ENCODE measurements around the gene CLIP2.

CLIP2 gene

DNA sequence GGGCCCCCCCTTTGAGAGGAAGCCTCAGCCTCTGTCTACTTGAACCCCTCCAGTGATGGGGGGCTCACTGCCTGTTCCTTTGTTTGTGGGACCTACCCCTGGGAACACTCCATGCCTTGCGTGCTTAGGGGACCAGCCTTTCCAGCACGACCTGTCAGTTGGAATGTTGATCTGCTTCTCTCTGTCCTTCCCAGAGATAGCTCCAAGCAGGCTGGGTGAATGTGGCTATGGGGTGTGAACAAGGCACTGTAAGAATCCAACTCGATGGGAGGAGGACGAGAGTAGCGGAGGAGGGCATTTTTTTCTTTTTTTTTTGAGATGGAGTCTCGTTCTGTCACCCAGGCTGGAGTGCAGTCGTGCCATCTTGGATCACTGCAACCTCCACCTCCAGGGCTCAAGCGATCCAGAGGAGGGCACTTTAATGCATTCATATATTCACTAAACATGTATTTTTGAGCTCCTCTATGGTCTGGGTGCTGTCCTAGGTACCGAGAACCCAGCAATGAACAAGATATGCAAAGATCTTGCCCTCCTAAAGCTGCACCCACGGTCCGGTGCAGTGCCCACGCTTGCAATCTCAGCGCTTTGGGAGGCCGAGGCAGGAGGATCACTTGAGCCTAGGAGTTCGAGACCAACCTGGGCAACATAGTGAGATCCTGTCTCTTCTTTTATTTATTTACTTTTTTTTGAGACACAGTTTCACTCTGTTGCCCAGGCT, 8.5 kb downstream of the CLIP2 start:
- Histone ChIP-seq H3K36me3 (ENCODE audit: control insufficient read depth, insufficient read depth, low read length) (no peaks in the 10 kb centered on the region), H3K27ac (ENCODE audit: insufficient read depth, low read depth, low read length, poor library complexity, severe bottlenecking) (no peak overlapping the region), H3K27me3 (ENCODE audit: control insufficient read depth, insufficient read depth, low read length, poor library complexity, severe bottlenecking) (no peaks in the 10 kb centered on the region), H3K4me1 (ENCODE audit: control insufficient read depth, insufficient read depth, low read length) (peaks cover 4% of the 10 kb centered on the region), H3K9me3 (ENCODE audit: control insufficient read depth, low read length) (no peaks in the 10 kb centered on the region), H3K4me3 (ENCODE audit: insufficient read depth, low read depth, low read length) (no peak overlapping the region)
- 90 to 93% methylated on average over 15 of the region's 15 CpGs for WGBS, 2 experiments

DNA sequence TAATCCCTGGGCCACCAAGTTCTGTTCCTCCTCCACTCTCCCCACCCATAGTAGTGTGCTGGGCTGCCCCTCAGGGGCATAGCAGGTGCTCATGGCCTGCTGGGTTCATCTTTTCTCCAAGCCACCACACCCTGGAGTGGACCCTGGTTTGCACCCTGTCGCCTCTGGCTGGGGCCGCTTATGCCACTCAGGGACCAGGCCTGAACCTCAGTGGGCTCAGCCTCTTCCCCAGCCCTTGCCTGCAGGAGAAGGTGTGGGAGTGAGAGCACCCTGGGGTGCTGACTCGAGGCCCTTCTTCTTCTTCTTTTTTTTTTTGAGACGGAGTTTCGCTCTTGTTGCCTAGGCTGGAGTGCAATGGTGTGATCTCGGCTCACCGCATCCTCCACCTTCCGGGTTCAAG, 10.2 kb downstream of the CLIP2 start:
- Histone ChIP-seq H3K36me3 (ENCODE audit: control insufficient read depth, insufficient read depth, low read length) (no peaks in the 10 kb centered on the region), H3K4me3 (ENCODE audit: insufficient read depth, low read depth, low read length) (no peak overlapping the region), H3K4me1 (ENCODE audit: control insufficient read depth, insufficient read depth, low read length) (no peaks in the 10 kb centered on the region), H3K27ac (ENCODE audit: insufficient read depth, low read depth, low read length, poor library complexity, severe bottlenecking) (no peak overlapping the region), H3K27me3 (ENCODE audit: control insufficient read depth, insufficient read depth, low read length, poor library complexity, severe bottlenecking) (no peaks in the 10 kb centered on the region), H3K9me3 (ENCODE audit: control insufficient read depth, low read length) (no peaks in the 10 kb centered on the region)
- 95% methylated on average over 8 of the region's 8 CpGs for WGBS, 2 experiments

DNA sequence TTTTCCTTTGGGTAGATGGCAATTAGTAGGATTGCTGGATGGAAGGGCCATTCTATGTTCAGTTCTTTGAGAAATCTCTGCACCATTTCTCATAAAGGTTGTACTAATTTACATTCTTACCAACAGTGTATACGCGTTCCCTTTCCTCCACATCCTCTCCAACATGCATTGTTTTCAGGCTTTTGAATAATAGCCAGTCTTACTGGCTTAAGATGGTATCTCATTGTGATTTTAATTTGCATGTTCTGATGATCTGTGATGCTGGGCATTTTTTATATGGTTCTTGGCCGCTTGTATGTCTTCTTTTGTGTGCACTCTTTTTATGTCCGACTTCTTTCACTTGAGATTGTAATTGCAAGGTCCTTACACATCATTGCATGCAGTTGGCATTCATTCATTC, 11.7 kb downstream of the CLIP2 start:
- H3K4me1 ChIP-seq (ENCODE audit: control insufficient read depth, insufficient read depth, low read length): no peaks in the 10 kb centered on the region
- no peaks in the 10 kb centered on the region for H3K36me3 ChIP-seq (ENCODE audit: control insufficient read depth, insufficient read depth, low read length)
- H3K27ac ChIP-seq (ENCODE audit: insufficient read depth, low read depth, low read length, poor library complexity, severe bottlenecking): no peak overlapping the region
- 90% methylated on average over 4 of the region's 4 CpGs for WGBS, 2 experiments
- H3K4me3 ChIP-seq (ENCODE audit: insufficient read depth, low read depth, low read length): no peak overlapping the region
- no peaks in the 10 kb centered on the region for H3K27me3 ChIP-seq (ENCODE audit: control insufficient read depth, insufficient read depth, low read length, poor library complexity, severe bottlenecking)
- H3K9me3 ChIP-seq (ENCODE audit: control insufficient read depth, low read length): no peaks in the 10 kb centered on the region

DNA sequence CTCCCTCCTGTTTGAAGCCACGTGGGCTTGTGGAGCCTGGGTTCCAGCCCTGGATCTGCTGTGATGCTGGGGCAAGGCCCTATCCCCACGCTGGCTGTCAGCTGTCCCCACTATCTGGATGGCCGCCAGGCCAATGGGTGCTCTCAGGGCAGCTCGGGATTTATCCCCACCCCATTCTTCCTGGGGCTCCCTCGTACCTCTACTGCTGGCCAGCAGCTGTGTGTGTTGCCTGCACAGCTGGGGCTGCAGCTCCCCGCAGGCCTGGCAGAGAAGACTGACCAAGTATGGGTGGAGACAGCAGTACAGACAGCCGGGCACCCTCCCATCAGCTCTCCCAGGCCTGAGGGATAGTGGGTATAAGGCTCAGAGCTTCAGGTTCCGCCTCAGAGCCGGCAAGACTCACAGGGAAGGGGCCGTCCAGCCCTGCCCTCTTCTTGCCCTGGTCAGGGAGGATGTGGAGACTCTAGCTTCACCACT, 13.6 kb downstream of the CLIP2 start:
- Histone ChIP-seq H3K36me3 (ENCODE audit: control insufficient read depth, insufficient read depth, low read length) (no peaks in the 10 kb centered on the region), H3K27ac (ENCODE audit: insufficient read depth, low read depth, low read length, poor library complexity, severe bottlenecking) (no peak overlapping the region), H3K9me3 (ENCODE audit: control insufficient read depth, low read length) (no peaks in the 10 kb centered on the region), H3K27me3 (ENCODE audit: control insufficient read depth, insufficient read depth, low read length, poor library complexity, severe bottlenecking) (no peaks in the 10 kb centered on the region), H3K4me3 (ENCODE audit: insufficient read depth, low read depth, low read length) (no peak overlapping the region), H3K4me1 (ENCODE audit: control insufficient read depth, insufficient read depth, low read length) (peaks cover 5% of the 10 kb centered on the region)
- 82 to 83% methylated on average over 10 of the region's 10 CpGs for WGBS, 2 experiments

DNA sequence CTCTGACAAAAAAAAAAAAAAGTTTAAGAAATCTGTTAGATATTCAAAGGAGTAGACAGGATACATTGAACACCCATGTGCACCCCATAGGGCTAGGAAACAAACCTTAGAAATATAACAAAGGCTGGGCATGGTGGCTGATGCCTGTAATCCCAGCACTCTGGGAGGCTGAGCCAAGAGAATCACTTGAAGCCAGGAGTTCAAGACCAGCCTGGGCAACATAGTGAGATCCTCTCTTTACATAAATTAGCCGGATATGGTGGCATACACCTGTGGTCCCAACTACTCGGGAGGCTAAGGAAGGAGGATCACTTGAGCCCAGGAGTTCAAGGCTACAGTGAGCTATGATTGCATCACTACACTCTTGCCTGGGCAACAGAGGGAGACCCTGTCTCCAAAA, 15.3 kb downstream of the CLIP2 start:
- WGBS, 2 experiments: 92 to 96% methylated on average over 2 of the region's 2 CpGs
- Histone ChIP-seq H3K36me3 (ENCODE audit: control insufficient read depth, insufficient read depth, low read length) (no peaks in the 10 kb centered on the region), H3K27ac (ENCODE audit: insufficient read depth, low read depth, low read length, poor library complexity, severe bottlenecking) (no peak overlapping the region), H3K4me3 (ENCODE audit: insufficient read depth, low read depth, low read length) (no peak overlapping the region), H3K4me1 (ENCODE audit: control insufficient read depth, insufficient read depth, low read length) (peaks cover 5% of the 10 kb centered on the region), H3K27me3 (ENCODE audit: control insufficient read depth, insufficient read depth, low read length, poor library complexity, severe bottlenecking) (no peaks in the 10 kb centered on the region), H3K9me3 (ENCODE audit: control insufficient read depth, low read length) (no peaks in the 10 kb centered on the region)

DNA sequence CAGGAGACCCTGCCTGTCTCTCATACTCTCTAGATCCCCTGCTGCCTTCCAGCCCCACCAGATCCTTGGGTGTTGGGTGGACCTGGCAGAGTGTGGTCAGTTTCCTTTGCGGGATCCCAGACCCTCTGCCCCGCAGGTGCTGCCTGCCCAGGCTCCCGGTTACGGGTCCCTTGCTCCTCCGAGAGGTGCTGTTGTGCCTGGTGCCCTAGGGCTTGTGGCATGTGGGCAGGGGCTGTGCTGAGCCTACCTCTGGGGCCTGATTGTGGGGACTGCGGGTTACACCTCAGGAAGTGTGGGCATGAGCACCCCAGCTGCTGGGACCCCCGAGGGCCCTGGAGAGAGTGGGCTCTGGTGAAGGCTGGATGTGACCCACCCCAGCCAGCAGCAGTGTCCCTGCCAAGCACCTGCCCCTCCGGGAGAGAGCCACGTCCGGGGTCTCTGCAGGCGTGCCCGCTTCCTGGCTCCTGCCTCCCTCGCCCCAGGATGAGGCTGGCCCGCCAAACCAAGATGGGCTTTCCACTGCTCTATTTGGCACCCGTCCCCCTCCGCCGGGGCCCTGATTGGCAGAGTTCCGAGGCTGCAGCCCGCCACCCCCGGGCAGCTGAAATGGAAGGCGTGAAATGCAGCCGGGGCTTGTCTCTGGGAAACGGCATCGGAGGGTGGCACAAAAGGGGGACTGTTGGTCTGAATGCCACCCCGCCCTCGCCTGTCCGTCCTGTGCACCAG, 17.0 kb downstream of the CLIP2 start:
- no peak overlapping the region for H3K27ac ChIP-seq (ENCODE audit: insufficient read depth, low read depth, low read length, poor library complexity, severe bottlenecking)
- H3K4me1 ChIP-seq (ENCODE audit: control insufficient read depth, insufficient read depth, low read length): peaks cover 5% of the 10 kb centered on the region
- no peaks in the 10 kb centered on the region for H3K9me3 ChIP-seq (ENCODE audit: control insufficient read depth, low read length)
- H3K36me3 ChIP-seq (ENCODE audit: control insufficient read depth, insufficient read depth, low read length): no peaks in the 10 kb centered on the region
- H3K27me3 ChIP-seq (ENCODE audit: control insufficient read depth, insufficient read depth, low read length, poor library complexity, severe bottlenecking): no peaks in the 10 kb centered on the region
- WGBS, 2 experiments: 92 to 93% methylated on average over 27 of the region's 27 CpGs
- H3K4me3 ChIP-seq (ENCODE audit: insufficient read depth, low read depth, low read length): no peak overlapping the region

DNA sequence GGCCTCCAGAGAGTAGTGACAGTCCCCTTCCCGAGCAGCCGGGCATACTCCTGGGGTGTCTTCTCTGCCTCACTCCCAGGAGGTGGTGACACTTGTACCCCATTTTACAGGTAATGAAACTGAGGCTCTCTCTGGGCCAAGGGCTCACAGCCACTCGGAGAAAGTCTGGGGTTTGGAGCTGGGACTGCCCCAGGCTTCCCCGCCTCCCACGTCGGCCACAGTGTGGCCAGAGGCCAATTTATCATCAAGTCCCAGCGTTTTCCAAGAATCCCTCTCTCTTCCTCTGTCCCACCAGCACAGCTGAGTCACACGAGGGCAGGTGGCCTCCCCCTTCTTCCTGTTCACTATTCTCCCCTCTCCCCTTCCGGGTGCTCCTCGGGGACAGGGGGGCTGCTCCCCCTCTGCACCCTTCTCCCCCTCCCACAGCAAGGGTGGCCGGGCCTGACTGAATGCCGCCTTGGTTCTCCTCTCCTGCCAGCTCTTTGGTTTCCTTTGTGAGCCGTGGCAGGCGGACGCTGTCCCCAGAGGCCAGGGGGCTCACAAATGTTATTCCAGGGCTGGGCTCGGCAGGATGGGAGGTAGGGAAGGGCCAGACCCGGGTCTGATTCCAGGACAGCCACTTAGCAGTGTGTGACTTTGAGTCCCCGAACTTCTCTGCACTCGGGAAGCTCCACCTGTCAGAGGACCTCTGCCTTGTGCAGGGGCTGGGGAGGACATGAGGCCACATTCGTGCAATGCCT, 17.7 kb downstream of the CLIP2 start:
- H3K4me3 ChIP-seq (ENCODE audit: insufficient read depth, low read depth, low read length): no peak overlapping the region
- H3K27me3 ChIP-seq (ENCODE audit: control insufficient read depth, insufficient read depth, low read length, poor library complexity, severe bottlenecking): no peaks in the 10 kb centered on the region
- peaks cover 5% of the 10 kb centered on the region for H3K4me1 ChIP-seq (ENCODE audit: control insufficient read depth, insufficient read depth, low read length)
- 54 to 62% methylated on average over 20 of the region's 20 CpGs for WGBS, 2 experiments
- peak overlapping the region; percentile 38 for H3K27ac ChIP-seq (ENCODE audit: insufficient read depth, low read depth, low read length, poor library complexity, severe bottlenecking)
- H3K9me3 ChIP-seq (ENCODE audit: control insufficient read depth, low read length): no peaks in the 10 kb centered on the region
- H3K36me3 ChIP-seq (ENCODE audit: control insufficient read depth, insufficient read depth, low read length): no peaks in the 10 kb centered on the region

DNA sequence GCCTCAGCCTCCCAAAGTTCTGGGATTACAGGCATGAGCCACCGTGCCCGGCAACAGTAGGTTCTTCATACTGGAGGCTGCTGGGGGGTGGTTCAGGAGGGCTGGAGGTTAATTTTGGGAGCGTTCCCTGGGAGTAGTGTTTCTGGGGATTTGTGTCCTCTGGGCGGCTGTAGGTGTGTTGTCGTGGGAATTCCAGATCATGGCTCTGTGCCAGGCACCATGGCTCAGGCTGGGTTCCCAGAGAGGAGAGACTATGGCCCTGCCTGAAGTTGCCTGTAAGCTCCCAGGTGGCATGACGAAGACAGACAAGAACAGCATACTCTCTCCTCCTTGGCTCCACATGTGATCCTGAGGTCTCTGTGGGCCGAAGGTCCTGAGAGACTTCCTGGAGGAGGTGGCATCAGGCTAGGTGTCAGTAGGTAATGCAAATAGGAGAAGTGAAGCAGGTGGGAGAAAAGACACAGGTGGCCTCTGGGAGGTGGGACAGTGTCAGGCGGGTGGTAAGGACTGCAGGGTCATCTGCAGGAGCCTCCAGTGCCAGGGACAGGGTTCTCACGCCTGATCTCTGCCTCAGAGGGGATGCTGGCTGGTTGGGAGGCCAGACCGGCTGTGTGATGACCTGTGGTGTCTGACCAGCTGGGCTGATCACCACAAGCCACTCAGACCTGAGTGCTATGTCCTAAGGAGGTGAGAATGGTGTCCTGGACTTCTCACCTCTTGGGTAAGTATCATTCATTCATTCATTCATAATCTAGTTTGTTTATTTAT, 18.7 kb downstream of the CLIP2 start:
- WGBS, 2 experiments: 83 to 85% methylated on average over 10 of the region's 10 CpGs
- Histone ChIP-seq H3K4me1 (ENCODE audit: control insufficient read depth, insufficient read depth, low read length) (peaks cover 5% of the 10 kb centered on the region), H3K27ac (ENCODE audit: insufficient read depth, low read depth, low read length, poor library complexity, severe bottlenecking) (no peak overlapping the region), H3K4me3 (ENCODE audit: insufficient read depth, low read depth, low read length) (no peak overlapping the region), H3K27me3 (ENCODE audit: control insufficient read depth, insufficient read depth, low read length, poor library complexity, severe bottlenecking) (no peaks in the 10 kb centered on the region), H3K36me3 (ENCODE audit: control insufficient read depth, insufficient read depth, low read length) (no peaks in the 10 kb centered on the region), H3K9me3 (ENCODE audit: control insufficient read depth, low read length) (no peaks in the 10 kb centered on the region)

DNA sequence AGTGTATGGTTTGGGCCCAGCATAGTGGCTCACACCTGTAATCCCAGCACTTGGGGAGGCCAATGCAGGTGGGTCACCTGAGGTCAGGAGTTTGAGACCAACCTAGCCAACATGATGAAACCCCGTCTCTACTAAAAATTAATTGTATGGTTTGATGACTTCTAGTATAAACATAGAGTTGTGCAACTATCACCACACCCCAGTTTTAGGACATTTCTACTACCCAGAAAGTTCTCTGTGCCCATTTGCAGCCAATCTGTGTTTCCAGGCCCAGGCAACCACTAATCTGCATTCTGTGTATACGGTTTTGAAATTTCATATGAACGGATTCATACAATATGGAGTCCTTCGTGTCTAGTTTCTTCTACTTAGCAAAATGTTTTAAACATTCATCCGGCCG, 20.0 kb downstream of the CLIP2 start:
- Histone ChIP-seq H3K4me1 (ENCODE audit: control insufficient read depth, insufficient read depth, low read length) (peaks cover 5% of the 10 kb centered on the region), H3K27me3 (ENCODE audit: control insufficient read depth, insufficient read depth, low read length, poor library complexity, severe bottlenecking) (no peaks in the 10 kb centered on the region), H3K4me3 (ENCODE audit: insufficient read depth, low read depth, low read length) (no peak overlapping the region), H3K36me3 (ENCODE audit: control insufficient read depth, insufficient read depth, low read length) (no peaks in the 10 kb centered on the region), H3K27ac (ENCODE audit: insufficient read depth, low read depth, low read length, poor library complexity, severe bottlenecking) (no peak overlapping the region), H3K9me3 (ENCODE audit: control insufficient read depth, low read length) (no peaks in the 10 kb centered on the region)
- 96% methylated on average over 5 to 6 of the region's 6 CpGs for WGBS, 2 experiments

Measured in ectodermal cell (in vitro differentiated cells).